ENCODE data around the gene DNASE1L3.

DNA sequence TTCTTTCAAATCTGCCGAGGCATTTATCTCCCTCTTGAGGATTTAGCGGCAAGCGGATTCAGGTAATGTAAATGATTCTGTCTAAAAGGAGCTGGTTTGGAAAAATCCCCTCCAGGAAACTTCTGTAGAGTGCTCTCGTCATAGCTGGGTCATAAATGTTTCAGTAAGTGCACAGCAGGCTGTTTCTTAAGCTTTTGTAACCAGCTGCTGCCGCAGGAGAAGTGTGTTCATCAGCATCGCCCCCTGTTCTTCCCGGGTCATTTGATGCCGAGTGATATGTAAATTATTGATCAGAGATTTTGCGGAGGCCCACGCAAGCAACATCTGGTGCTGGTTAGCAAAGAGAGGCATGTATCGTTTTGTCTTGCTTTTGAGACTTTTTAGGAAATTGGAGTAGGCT is 53.1 kb downstream of the DNASE1L3 start:
- TF ChIP-seq, protein P1, sequence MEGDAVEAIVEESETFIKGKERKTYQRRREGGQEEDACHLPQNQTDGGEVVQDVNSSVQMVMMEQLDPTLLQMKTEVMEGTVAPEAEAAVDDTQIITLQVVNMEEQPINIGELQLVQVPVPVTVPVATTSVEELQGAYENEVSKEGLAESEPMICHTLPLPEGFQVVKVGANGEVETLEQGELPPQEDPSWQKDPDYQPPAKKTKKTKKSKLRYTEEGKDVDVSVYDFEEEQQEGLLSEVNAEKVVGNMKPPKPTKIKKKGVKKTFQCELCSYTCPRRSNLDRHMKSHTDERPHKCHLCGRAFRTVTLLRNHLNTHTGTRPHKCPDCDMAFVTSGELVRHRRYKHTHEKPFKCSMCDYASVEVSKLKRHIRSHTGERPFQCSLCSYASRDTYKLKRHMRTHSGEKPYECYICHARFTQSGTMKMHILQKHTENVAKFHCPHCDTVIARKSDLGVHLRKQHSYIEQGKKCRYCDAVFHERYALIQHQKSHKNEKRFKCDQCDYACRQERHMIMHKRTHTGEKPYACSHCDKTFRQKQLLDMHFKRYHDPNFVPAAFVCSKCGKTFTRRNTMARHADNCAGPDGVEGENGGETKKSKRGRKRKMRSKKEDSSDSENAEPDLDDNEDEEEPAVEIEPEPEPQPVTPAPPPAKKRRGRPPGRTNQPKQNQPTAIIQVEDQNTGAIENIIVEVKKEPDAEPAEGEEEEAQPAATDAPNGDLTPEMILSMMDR (conservative IDR thresholded peaks at IDR 0.05; ENCODE audit: low read depth in 2 of 2) = no peak
- no peak for TF ChIP-seq EZH2 (IDR thresholded peaks at IDR 0.05; ENCODE audit: low read depth, unreplicated experiment)
- TF ChIP-seq EZH2phosphoT487 (IDR thresholded peaks at IDR 0.05; ENCODE audit: unreplicated experiment) = no peak
- TF ChIP-seq POLR2AphosphoS5 (IDR thresholded peaks at IDR 0.05; ENCODE audit: low read depth) = no peak

All from GM23338 (cell line).